SHP77 treated with DMSO at 0.1 percent for 48 hours (cell line): ENCODE data around the gene ZNF608.
A peak's percentile ranks its signal among the peaks of the same experiment; 100 is the strongest.

Experiments used
- DNase-seq: peaks from one replicate; lab custom pipeline; 2025; lab: John Stamatoyannopoulos, UW

Gene ZNF608

GRCh38 chr5:124755041-124755440 is 8.6 kb upstream of the ZNF608 start:
- no peak for DNase-seq

DNA sequence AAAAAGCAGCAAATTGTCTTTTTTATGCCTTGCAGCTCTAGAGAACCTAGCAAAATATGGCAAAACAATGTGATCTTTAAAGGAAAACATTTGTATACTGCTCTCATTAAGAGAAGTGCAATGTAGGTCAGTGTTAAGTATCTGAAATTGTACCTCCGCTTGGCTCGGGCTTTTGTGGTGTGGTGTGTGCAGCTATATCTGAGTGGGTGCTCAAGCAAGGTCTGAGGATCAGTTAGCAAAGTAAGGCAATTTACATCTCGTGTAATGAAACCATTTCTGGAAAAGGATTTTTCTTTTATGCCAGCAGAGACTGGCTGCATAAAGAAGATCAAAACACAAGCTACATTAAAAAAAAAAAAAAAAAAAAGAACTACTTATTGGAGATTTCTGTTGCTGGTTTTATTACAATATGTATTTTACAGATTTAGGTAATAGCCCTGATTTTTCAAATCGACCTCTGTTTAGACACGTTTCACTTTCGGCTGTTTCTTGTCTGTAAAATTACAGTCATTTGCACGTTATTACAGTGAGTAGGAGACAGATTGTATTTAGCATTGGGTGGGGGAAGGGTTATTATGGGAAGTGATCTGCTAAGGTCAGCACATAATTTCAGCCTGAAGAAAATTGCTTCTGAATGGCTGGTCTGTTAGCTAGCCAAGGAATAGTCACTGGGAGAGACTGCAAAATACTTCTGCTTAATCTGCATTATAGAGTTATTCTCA is 7.9 kb upstream of the ZNF608 start:
- no peak for DNase-seq

DNA sequence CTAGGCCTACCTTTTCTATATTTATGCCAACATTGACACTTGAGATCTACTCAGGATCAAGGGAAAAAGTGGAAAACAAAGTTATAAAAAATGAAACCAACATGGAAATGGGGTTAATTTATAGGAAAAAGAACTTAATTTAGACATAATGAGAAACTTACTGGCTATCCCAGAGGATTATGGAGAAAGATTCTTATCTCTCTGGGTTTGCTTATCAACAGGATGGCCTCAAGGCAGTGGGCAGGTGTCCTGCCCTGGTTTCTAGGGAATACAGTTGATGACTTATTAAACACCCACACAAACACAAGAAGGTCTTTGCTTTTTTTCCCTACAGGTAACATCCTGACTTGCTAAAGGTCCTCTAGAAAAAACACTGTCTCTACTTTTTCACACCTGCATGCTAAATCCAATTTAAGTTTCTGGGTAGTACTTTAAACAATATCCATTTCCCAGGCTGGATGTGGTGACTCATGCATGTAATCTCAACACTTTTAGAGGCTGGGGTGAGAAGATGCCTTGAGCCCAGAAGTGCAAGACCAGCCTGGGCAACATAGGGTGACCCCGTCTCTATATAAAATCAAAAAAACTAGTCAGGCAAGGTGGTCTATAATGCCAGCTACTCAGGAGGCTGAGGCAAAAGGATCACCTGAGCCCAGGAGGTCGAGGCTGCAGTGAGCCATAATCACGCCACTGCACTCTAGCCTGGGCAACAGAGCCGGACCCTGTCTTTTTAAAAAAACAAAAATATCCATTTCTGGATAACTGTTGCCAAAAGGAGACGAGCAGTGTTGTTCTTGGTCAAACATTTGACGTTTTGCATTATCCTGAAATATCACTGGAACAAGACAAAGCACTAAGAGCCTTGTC is 6.6 kb upstream of the ZNF608 start:
- no peak for DNase-seq

GRCh38 chr5:124751031-124751430 is 4.6 kb upstream of the ZNF608 start:
- no peak for DNase-seq

GRCh38 chr5:124748687-124749594 is 2.5 kb upstream of the ZNF608 start:
- DNase-seq = peak; percentile 92

DNA sequence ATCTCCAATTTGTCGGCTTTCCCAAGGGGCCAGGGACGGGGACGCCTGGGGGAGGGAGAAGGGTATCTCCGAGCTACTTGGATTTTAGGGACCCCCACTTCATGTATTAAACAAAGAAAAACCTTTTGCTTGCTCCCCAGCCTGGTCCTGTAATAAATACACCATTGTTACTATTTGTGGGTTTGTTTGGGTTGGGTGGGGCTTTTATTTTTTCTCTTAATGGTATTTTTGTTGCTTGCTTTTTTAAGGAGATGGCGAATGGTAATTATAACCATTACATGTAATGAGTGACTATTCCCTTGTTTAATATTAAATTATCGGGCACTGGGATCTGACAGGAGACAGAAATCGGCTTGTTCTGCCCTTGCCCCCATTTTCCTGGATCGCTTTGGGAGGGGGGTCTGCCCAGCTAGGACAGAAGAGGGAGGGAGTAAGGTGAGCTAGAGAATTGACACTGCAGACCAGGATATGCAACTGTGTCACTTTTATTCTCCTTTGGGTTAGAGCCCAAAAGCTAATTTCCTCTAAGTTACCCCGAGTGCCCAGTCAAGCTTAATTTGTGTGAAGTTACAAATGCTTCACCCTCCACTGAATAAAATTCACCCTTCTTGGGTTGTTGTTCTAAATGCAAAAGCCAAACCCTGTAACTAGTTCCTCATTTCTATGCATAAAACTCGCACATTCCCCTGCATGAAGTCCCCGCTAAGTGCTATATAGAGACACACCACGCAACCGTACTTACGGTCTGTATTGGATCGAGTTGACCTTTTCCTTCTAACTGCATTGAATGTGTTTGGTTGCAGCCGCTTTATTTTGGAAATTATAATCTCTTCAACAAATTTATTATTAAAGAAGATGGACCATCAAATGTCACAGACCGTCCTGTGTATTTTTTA is 1.6 kb upstream of the ZNF608 start:
- no peak for DNase-seq

- peak; percentile 85 for DNase-seq
Observed at GRCh38 chr5:124746916-124747790, 714 bp upstream of the ZNF608 start.

GRCh38 chr5:124745007-124745927 is 1.2 kb downstream of the ZNF608 start:
- no peak for DNase-seq

- DNase-seq = no peak
Observed at GRCh38 chr5:124744170-124744971, 2.1 kb downstream of the ZNF608 start.

DNA sequence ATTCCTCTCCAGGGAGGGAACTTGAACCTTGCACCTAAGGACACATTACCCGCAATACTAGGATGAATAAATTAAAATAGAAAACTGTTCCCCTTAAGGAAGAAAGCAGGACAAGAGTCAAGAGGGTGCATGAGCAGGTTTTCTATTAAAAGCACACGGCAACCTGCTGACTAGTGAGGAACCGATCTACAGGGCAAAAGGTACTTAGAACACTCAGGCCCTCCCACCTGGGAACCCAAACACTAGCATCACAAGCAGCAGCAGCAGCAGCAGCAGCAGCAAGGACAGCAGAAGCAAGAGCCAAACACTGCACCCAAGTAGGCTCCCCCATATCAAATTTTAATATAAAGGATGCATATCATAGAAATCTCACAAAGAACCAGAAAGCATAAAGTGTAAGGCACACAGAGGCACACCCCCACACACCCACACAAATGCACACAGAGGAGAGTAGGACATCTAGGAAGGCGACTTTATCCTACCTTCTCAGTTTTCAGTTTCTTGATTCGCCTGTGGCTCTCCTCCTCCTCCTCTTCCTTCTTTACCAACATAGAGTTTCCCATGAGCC is 2.8 kb downstream of the ZNF608 start:
- DNase-seq = peak; percentile 30

GRCh38 chr5:124742983-124743601 is 3.3 kb downstream of the ZNF608 start:
- DNase-seq = no peak

GRCh38 chr5:124742521-124742920 is 3.9 kb downstream of the ZNF608 start:
- DNase-seq = no peak

DNA sequence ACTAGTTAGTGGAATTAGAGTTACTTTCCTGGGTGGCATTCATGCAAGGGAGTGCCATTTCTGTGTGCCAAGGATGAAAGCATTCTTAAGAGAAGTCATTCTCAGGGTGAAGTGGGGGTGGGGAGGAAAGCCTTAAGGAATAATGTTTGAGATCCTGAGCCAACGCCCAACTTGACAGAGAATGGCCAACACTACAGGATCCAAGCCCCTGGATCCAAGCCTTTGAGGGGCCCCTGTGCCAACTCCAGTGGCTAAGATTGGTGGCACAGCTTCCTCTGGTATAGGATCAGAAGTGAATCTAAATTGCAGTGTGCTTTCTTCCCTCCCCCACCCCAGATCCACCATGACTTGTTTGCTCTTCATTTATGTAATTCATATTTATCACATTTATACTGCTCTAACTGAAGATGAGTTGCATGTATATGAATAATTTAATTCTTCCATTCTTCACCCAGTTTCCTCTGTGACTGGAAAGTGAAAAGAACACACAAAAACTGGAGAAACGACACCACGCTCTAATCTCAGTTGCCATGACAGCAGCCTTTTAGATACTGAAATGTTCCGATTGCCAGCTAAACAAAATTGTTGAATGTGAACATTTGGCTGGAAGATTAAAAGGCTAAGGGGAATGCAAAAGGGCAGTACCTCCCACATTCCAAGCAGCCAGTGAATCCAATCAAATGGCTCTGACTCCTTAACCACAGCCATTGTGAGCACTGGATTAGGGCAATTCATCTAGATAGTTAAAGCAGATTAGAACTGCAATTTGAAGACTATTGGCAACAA is 4.5 kb downstream of the ZNF608 start:
- no peak for DNase-seq

DNA sequence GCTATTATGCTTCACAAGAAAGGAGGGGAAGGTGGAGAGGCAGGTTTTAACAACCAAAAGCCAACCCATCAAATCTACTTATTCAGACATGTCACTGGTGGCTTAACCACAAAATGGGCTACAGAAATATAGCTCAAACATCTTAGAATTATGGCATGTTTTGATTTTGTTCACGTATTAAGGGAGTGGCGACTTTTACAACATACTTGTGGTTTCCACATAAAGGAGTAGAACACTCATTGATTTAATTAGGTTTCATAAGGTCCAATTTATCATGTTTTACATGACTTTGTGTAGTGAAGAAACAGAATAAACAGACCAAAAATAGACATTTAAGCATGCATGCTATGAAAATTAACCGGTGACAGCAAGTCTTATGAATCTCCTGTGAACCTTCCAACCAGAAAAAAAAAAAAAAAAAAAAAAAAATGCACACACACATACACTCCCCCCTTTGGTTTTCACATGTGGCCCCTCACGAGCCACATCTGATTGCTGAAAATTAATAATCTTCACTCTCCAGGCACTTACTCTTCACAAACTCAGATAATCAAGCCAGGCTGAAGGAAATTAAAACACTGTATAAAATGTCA is 5.4 kb downstream of the ZNF608 start:
- no peak for DNase-seq

GRCh38 chr5:124740071-124740470 is 6.4 kb downstream of the ZNF608 start:
- no peak for DNase-seq

DNA sequence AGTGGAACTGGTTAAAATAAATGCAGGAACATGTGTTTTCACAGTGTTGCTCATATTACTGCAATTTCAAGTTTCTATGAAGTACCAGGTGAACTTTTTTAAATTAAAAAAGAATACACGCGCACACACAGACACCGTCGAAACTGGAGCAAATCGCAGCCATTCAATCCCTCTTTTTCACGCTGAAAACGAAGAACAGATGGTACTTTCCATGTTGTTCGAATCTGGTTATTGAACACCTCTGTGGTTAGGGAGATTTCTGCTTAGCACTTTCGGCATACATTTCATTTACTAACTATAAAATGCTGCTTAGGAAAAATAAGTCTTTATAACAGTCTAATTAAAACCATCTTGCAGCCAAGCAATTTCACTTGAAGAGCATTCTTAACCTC is 6.8 kb downstream of the ZNF608 start:
- no peak for DNase-seq
